OCI-M2 (cell line): ENCODE data around the gene SBF1.

Source experiments
- DNase-seq: peaks from one replicate; lab custom pipeline; 2025; ENCODE audit not compliant: unreplicated experiment; lab: John Stamatoyannopoulos, UW

Gene SBF1

GRCh38 chr22:50485221-50486131, 10.6 kb upstream of the SBF1 start:
- no peak for DNase-seq

- no peak for DNase-seq
Measured at GRCh38 chr22:50483977-50484853, 9.4 kb upstream of the SBF1 start.

GRCh38 chr22:50483556-50483955, 8.7 kb upstream of the SBF1 start:
- DNase-seq, result no peak

- no peak for DNase-seq
Measured at GRCh38 chr22:50483106-50483505, 8.3 kb upstream of the SBF1 start.

- no peak for DNase-seq
Measured at GRCh38 chr22:50482107-50483074, 7.6 kb upstream of the SBF1 start.

- DNase-seq, result no peak
Measured at GRCh38 chr22:50481440-50482106, 6.7 kb upstream of the SBF1 start, which contains the start of gene ADM2. TSS of gene ADM2 (plus strand) at chr22:50481543. CDS start at chr22:50481848, 305 bp downstream.

GRCh38 chr22:50481045-50481439, 6.2 kb upstream of the SBF1 start:
- no peak for DNase-seq

- DNase-seq, result no peak
Measured at GRCh38 chr22:50479721-50480120, 4.9 kb upstream of the SBF1 start.

GRCh38 chr22:50477923-50478322, 3.1 kb upstream of the SBF1 start:
- DNase-seq, result no peak

- no peak for DNase-seq
Measured at GRCh38 chr22:50476868-50477267, 2.0 kb upstream of the SBF1 start.

- no peak for DNase-seq
Measured at GRCh38 chr22:50475652-50476002, 792 bp upstream of the SBF1 start.

- DNase-seq, result no peak
Measured at GRCh38 chr22:50473855-50474671, 772 bp downstream of the SBF1 start.

GRCh38 chr22:50473088-50473487, 1.7 kb downstream of the SBF1 start:
- DNase-seq, result no peak

GRCh38 chr22:50471962-50472361, 2.9 kb downstream of the SBF1 start:
- DNase-seq, result no peak

GRCh38 chr22:50471197-50471847, 3.5 kb downstream of the SBF1 start:
- no peak for DNase-seq

GRCh38 chr22:50470491-50470890, 4.3 kb downstream of the SBF1 start:
- DNase-seq, result no peak

- no peak for DNase-seq
Measured at GRCh38 chr22:50469377-50470305, 5.2 kb downstream of the SBF1 start.

- no peak for DNase-seq
Measured at GRCh38 chr22:50468626-50469025, 6.2 kb downstream of the SBF1 start.
